AG09319 (cell line): ENCODE data around the gene EIF5.

Source experiments
- DNase-seq: peaks from one replicate; pipeline ENCODE4 v3.0.0-alpha.2; 2010; ENCODE audit warnings: low read depth; ENCODE audit errors: extremely low read depth
- CTCF ChIP-seq: IDR thresholded peaks from 2 replicates; pipeline ENCODE4 v1.5.1; 2011; ENCODE audit warnings: low read depth, mild to moderate bottlenecking, inconsistent platforms, low read length, moderate library complexity

Gene EIF5

GRCh38 chr14:103316721-103317121, 17.3 kb upstream of the EIF5 start:
- no peak for TF ChIP-seq CTCF
- DNase-seq, result no peak

- no peak for TF ChIP-seq CTCF
- no peak for DNase-seq
Measured at GRCh38 chr14:103317251-103317650, 16.8 kb upstream of the EIF5 start.

- TF ChIP-seq CTCF, result no peak
- DNase-seq, result no peak
Measured at GRCh38 chr14:103317976-103318580, 16.0 kb upstream of the EIF5 start.

GRCh38 chr14:103318750-103319419, 15.2 kb upstream of the EIF5 start:
- TF ChIP-seq CTCF, result no peak
- no peak for DNase-seq

GRCh38 chr14:103319422-103319821, 14.6 kb upstream of the EIF5 start:
- no peak for TF ChIP-seq CTCF
- no peak for DNase-seq

GRCh38 chr14:103326078-103326477, 8.0 kb upstream of the EIF5 start:
- no peak for DNase-seq
- no peak for TF ChIP-seq CTCF

GRCh38 chr14:103328941-103329340, 5.1 kb upstream of the EIF5 start:
- DNase-seq, result no peak
- no peak for TF ChIP-seq CTCF
